Caki2 (cell line): ENCODE results near the gene ROBO2. TPM values are rescaled to one million over a fixed set of nuclear protein-coding genes. Genes with fewer than 3 reads are reported as not detected.
A peak's percentile ranks its signal among the peaks of the same experiment; 100 is the strongest.

ENCODE experiments used
- DNase-seq: peaks from one replicate; pipeline ENCODE4 v3.0.0-alpha.2; 2015; ENCODE audit warnings: low read depth
- in situ Hi-C: cut with HindIII; loops from 2 replicates; pipeline ENCODE4 v1.10.0; 2016; ENCODE audit warnings: low sequenced_read_pairs, low pct_unique_long_range_greater_than_20kb, mixed read lengths
- total RNA-seq: library from RNA; depleted of rRNA; stranded (reverse); fragments of >200 nt; shearing (Covaris generic); gene quantifications from 2 replicates; pipeline ENCODE4 v1.2.3, GENCODE V29; 2014; ENCODE audit warnings: low replicate concordance

ROBO2 gene
- total RNA-seq, 1 experiment from 2014 or later, result 13.8 TPM

DNA sequence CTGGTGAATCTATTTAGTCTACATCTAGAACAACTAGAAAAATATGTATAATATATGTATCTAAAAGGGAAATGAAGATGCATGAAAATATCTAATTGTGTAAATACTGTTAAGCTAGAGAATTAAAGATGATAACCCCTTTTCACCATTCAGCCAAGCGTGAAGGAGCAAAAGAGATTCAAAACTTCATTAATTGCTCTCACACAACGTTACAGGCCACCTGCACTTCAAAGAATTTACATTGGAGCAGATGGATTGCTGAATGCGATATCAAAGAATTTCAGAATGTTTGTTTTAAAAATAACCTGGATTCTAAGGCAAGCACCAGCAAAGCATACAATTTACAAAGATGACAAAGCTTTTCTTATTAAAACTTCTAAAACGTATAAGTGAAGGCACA, 243.2 kb downstream of the ROBO2 start:
- DNase-seq, result no peak
- in situ Hi-C loops, result no loop called here

DNA sequence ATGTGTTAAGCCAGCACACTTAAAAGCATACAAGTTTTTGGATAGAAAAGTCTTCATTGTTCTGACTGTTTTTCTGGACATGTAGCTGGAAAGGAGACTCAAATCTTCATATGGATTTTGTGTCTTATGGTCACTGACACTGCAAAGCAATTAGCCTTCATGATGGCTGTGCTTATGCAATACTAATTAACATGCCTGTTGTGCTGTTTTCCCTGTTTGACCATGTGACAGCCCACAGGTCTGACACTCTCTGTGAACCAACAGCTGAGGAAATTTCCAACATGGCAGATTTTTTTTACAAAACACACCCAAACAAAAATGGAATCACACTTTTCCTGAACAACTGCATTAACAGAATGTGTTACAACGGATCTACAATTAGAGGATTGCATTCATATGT, 248.4 kb downstream of the ROBO2 start:
- in situ Hi-C loops, result no loop called here
- DNase-seq, result no peak

DNA sequence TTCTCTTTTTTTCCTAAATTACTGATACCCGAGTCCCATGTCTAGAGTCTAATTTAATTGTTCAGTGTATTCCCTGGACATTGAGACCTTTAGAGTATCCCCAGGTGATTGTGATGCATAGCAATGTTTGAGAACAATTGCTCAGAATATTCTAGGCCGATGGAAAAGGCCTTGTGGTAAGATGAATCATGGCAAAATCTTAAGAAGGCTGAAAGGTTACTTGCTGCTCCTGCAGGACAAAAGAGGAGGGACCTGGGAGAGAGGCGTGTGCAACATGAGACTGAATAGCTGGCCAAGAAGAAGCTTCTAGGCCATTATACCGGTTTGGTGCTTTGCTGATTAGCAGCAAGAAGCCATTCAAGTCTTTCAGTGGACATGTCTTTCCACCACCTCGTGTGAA, 256.6 kb downstream of the ROBO2 start:
- in situ Hi-C loops, result no loop called here

DNA sequence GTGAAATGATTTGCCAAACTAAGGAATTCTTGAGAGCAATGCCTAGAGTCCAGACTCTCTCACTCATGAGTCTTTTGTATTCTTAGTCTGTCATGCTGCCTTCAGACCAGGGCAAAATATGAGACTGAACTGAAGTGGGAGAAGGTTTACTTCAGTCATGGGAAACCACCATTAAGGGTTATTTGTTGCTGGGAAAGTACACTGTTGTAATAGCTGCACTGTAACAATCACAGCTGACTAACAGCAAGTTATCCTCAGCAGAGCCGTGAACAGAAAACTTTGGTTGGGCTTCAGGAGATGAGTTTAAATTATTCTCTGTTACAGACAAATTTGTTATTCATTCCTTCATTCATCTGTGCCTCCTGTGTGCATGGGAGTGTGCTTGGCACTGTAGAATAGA, 258.5 kb downstream of the ROBO2 start:
- in situ Hi-C loops, result no loop called here

More for the DNA sequence above, 256.6 kb downstream of the ROBO2 start:
- DNase-seq, result peak; percentile 8

DNA sequence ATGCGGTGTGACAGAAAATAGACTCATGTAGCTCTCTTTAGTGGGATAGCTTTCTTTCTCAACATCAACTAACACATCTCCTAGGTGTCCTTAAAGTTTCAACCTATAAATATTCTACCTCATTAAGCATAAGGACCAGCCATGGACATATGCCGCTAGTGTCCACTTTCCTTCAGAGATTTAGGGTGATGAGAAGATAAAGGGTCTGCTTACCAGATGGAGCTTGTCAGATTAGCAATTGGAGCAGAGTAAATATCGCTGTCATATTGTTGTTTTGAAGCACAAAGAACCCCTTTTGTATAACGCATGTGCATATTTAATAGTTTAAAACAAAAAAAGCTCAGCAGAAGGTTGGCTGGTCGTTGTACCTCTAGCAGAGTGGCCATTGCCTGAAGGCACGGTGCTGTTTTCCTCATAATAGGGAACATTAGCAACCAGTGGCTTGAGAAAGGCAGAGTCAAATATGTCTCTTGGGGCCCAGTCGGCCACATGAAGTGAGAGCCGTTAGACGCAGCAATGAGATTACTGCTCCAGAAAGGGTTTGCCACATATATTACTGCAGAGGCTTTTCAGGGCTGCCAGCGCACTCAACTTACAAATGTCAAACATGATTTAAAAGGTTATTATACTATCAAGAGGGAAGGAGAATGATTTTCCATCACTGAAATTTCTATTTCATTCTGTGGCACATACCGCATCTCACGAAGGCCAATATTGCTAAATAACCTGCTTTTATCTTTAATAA, 264.2 kb downstream of the ROBO2 start:
- no peak for DNase-seq
- in situ Hi-C loops, result no loop called here

More for the DNA sequence above, 258.5 kb downstream of the ROBO2 start:
- DNase-seq, result no peak

DNA sequence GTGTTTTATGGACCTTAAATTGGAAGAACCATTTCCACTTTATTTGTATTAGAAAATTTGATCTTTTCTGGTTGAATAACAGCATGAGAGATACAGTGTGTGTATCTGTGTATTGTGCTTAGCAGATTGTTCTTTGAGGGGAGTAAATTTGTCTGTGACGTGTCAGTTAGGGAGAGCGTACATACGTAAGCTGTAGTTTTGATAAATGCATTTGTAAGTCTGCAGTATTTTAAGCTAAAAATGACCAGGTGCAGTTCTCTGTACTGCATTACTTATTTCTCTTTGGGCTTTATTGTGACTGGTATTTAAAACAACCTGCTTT, 264.8 kb downstream of the ROBO2 start:
- no peak for DNase-seq
- in situ Hi-C loops, result no loop called here

DNA sequence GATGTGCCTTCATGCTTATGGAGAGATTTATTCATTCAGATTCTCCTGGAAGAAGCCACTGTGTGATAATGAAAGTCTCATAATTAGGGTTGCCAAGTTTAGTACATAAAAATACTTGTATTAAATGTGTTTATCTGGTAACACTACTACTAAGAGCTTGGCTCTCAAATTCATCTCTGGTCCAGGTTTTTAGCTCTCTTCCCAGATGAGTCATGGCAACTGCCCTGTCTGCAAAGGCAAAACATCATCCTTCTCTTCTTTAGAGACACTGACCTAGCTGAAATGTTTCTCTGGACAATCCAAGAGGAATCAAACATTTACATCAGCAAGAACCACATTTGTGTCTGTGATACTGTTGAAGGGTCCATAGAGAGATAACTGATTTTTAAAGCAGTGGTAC, 269.6 kb downstream of the ROBO2 start:
- no peak for DNase-seq
- in situ Hi-C loops, result no loop called here

DNA sequence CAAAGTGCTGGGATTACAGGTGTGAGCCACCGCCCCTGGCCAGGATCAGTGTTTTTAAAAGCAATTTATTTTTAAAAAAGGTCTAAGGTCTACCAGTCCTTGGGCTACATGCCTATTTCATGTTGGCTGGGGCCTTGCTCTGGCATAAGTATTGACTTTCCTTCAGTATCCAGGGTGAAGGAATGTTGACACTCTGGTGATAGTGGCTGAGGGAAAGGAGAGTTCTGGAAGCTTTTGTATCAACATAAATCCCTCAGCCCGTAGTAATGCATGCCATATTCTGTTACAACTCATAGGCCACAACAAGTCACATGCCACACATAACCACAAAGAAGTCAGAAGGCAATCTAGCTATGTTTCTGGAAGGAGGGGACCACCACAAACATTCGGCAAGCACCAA, 273.9 kb downstream of the ROBO2 start:
- in situ Hi-C loops, result no loop called here
- DNase-seq, result no peak

DNA sequence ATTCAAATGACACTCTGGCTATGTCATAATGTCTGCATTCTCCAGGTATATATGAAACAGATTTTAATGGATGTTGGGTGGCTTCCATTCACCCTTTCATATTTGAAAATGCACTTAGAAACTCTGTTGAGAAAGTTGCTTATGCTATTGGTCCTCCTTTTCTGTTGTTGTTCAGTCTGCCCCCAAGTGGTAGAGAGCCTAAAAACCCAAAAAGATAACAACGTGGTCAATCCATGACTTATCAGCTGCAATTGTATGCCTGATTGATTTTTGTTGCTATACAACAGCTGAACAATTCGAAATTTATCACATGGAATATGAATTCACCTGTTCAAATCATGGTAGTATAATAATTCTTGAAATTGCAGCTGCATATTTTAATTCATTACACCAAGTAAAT, 279.8 kb downstream of the ROBO2 start:
- in situ Hi-C loops, result no loop called here
- DNase-seq, result no peak

DNA sequence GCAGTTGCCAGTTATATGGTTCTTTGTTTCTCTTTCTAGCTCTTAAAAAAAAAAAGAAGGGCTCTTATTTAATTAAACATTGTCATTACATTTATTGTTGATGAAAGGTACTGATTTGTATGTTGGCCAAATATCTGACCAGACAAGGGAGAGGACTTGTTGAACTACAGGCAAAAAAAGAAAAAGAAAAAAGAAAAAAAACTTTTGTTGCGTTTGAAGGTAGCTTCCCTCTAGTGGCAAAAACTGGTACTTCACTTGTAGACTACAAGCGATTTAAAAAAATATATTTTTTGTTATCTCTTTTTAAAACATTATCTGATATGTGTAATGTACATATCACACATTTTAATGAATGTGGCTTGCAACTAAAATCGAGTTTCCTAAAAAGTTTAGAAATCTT, 280.6 kb downstream of the ROBO2 start:
- in situ Hi-C loops, result no loop called here
- peak; percentile 21 for DNase-seq

DNA sequence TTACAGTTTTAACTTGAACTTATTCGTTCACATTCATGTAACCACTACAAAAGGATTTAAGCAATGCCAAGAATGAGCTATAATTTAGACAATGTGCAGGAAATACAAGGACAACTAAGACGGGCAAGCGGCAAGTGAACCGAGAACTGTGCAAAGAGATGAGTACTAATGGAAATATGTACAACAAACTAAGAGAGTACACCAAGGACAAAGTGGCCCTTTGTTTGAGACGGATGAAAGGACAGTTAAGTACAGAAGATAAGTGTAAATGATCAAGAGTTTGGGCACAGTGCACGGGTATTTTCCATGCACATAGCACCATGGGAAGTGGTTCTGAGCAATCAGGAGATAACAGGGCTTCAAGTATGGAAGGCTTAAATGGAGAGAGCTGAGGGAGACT, 281.7 kb downstream of the ROBO2 start:
- in situ Hi-C loops, result no loop called here

DNA sequence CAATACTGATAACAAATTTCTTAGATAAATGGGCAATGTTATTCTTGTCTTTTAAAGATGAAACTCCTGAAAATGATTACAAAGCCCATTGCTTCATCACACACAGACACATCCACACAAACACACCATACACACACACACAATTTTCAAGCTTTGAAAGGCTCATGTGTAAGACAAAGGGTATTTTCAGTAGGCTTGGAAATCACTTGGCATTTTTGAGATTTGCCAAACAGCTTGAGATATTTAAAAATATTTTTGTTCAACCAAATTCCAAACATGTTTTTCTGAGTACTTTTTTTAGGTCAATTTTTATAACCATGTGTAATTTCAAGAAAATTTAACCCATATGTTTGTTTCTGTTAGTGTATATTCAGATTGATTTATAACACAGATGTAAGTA, 283.7 kb downstream of the ROBO2 start:
- in situ Hi-C loops, result no loop called here
- no peak for DNase-seq

More for the DNA sequence above, 281.7 kb downstream of the ROBO2 start:
- DNase-seq, result peak; percentile 47

DNA sequence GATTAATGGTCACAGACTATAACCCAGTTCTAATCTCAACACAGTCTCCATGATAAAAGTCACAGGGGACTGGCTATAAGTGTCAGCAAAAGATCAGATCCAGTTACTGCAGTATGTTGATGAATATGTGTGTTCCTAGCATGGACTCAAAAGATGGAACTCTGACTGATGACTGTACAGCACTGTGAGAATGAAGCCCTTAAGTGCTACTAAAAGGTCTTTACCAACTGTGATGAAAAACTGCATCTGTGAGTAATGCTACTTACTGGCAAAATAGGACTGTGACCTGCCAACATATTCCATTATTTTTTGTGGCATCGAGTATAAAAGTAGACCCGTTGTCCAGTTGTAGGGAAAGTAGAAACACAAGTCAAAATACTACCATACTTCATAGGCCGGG, 284.2 kb downstream of the ROBO2 start:
- DNase-seq, result no peak
- in situ Hi-C loops, result no loop called here

DNA sequence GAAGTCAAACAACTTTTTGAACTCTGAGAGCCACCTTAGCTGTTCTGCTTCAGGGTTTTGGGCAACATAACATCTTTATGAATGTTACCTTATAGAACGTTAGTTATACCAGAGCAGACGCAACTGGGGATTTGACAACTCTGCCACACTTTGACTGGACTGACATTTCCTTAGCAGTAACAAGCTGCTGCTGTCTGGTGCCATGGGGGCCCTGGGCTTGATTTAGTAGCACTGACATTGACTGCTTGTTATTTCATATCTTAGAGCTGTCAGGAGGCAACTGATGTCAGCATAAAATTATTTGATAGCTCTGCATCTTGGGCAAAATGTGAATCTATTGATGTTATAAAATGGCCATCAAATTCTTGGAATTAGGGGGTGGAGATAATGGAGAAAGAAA, 285.4 kb downstream of the ROBO2 start:
- no peak for DNase-seq
- in situ Hi-C loops, result no loop called here

DNA sequence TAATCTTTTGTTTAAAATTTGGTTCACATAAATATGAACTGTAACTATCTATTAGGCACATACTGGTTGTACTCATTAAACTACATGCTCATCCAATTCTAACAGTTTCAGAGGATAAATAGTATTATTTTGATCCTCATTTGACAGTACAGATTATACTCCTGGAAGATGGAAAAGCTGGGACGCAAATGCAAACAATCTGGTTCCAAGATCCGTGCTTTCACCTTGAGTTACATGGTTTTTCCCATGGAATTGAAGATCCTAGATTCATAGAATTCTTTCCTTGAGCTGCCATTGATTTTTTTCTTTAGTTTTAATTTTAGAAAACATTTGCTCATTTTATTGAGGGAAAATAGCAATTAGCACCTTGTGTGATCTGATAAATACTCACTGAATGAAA, 285.8 kb downstream of the ROBO2 start:
- DNase-seq, result no peak
- in situ Hi-C loops, result no loop called here

DNA sequence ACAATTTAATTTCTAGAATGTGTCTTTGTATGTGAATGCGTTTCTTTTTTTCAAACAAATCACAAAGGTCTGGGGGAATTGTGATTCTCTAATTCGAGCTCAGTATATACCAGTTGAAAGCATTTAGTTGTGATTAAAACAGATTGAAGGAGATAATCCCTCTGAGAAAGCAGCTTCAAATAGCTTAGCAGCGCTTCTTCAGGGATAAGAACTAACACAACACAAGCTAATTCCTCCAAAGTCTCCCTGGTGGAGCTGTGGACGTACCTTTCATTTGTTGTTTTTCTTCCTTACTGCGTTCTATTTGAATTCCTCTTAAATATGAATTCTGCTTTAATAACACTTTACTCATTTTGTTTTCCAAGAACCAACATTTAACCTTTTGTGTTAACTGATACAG, 286.7 kb downstream of the ROBO2 start:
- in situ Hi-C loops, result no loop called here
- DNase-seq, result no peak

DNA sequence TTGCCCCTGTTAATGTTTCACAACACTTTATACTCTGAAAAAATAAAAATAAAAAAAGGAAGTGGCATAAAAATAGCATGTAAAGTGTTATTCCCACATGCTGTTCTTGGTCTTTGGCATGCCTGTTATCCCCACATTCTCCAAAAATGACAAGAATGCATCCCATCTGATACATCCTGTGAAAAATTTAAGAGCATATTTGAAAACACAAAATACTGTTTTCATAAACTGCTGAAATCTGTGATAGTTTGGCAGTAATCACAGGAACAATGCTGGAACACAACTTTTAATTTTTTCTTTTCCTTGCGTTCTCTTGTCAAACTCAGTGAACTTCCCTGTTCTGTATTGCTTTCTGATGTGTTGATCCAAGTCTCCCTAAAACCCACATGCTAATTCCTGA, 288.8 kb downstream of the ROBO2 start:
- in situ Hi-C loops, result no loop called here
- DNase-seq, result no peak

DNA sequence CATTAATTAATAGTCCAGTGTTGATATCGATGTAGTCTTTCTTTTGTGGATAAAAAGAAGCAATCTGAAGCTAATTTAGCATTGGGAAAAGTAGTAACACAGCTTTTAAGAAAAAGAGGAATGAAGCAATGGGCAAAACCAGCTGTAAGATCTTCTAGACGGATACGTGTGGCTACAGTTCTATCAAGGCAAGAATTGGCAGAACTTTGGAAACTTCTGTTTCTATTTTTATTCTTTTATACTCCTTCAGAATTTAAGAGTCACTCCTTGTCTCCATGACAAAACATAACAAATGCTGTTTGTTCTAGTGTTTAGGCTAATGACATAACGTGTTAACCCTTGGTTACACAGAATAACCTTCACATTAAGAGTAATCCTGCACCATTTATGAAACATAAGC, 289.2 kb downstream of the ROBO2 start:
- in situ Hi-C loops, result no loop called here
- no peak for DNase-seq

DNA sequence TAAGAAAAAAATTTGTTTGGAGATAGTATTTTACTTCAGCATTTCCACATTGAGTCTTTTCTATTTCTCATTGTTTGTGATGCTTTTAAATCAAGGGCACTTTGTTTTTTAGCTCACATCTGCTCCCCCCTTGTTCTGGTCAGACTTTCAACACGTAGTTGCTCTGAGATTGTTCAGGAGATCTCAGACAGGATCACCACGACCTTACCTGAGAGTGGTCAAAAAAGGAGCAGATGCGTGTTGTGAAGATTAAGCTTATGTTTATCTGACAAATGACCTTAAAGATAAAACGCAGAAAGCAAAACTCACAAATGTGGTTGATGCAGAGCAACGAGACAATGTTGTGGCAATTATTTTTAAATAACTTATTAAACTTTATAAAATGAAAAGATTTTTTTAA, 298.3 kb downstream of the ROBO2 start:
- DNase-seq, result no peak
- in situ Hi-C loops, result no loop called here

DNA sequence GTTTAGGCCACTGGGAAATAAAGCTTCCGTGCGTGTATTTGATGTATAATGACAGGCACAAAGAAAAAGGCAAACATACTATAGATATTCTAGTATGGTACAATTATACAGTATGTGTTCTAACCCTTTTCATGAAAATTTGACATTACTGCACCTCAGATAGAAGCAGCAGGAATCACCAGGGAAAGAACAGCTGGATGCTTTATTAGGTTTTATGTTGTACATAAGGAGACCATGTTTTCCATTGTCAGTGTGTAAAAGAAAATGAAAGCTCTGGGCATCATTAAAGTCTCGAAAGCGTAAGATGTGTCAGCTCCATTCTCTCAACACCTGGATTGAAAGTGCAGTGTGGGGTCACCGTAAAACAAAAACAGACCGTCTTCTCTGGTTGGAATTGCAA, 302.1 kb downstream of the ROBO2 start:
- no peak for DNase-seq
- in situ Hi-C loops, result no loop called here

DNA sequence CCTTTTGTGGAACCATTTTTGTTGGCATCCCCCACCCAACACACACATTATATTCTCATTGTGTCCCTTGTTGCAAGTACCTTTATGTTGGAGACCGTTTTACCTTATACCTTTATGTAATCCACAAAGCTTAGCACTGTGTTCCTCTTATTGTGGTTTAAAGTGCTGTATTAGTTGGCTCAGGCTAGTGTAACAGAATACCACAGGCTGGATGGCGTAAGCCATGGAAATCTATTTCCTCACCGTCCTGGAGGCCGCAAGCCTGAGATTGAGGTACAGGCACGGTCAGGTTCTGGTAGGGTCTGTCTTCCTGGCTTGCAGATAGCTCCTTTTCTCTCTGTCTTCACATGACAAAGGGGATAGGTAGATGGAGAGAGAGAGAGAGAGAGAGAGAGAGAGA, 302.8 kb downstream of the ROBO2 start:
- DNase-seq, result no peak
- in situ Hi-C loops, result no loop called here
